Fibroblast of skin of scalp (primary cell): ENCODE measurements around the gene C16orf87. TPM values are rescaled to one million over a fixed set of nuclear protein-coding genes. Genes with fewer than 3 reads are reported as not detected.
A peak's percentile ranks its signal among the peaks of the same experiment; 100 is the strongest.
"Not testable (repeated sequence)": the region's sequence is repeated elsewhere in the genome, so short reads cannot be mapped to it uniquely, and the experiment has no call there.

Source experiments
- DNase-seq: peaks from one replicate; pipeline ENCODE4 v3.0.0-alpha.2; 2013
- polyA plus RNA-seq, 2 experiments: library from polyadenylated mRNA; unstranded; fragments of 120-200 nt; gene quantifications; one replicate each; pipeline ENCODE4 v1.2.1, GENCODE V29; 2013; ENCODE audit not compliant: insufficient read length in 2 of 2

The C16orf87 gene
- polyA plus RNA-seq (2013, experiment 1 of 2; ENCODE audit: insufficient read length) = 12.2 TPM
- 14.6 TPM for polyA plus RNA-seq (2013, experiment 2 of 2; ENCODE audit: insufficient read length)

GRCh38 chr16:46830902-46831647, at the start of gene C16orf87:
Gene C16orf87 (minus strand): TSS chr16:46831180. CDS start chr16:46831149, 31 bp downstream.
- DNase-seq = peak; percentile 94

- no peak for DNase-seq
Measured at GRCh38 chr16:46875243-46875642, 44.3 kb upstream of the C16orf87 start.

GRCh38 chr16:46873201-46873600, 42.2 kb upstream of the C16orf87 start:
- no peak for DNase-seq

- DNase-seq = no peak
Measured at GRCh38 chr16:46871597-46871996, 40.6 kb upstream of the C16orf87 start.

GRCh38 chr16:46868891-46869290, 37.9 kb upstream of the C16orf87 start:
- not testable (repeated sequence) for DNase-seq

- not testable (repeated sequence) for DNase-seq
Measured at GRCh38 chr16:46867486-46867885, 36.5 kb upstream of the C16orf87 start.

- DNase-seq = no peak
Measured at GRCh38 chr16:46866286-46866685, 35.3 kb upstream of the C16orf87 start.

- no peak for DNase-seq
Measured at GRCh38 chr16:46862555-46863447, 31.8 kb upstream of the C16orf87 start.

GRCh38 chr16:46859719-46860152, 28.8 kb upstream of the C16orf87 start:
- peak; percentile 64 for DNase-seq

- DNase-seq = no peak
Measured at GRCh38 chr16:46858151-46858550, 27.2 kb upstream of the C16orf87 start.

- DNase-seq = peak; percentile 45
Measured at GRCh38 chr16:46857368-46857945, 26.5 kb upstream of the C16orf87 start.

GRCh38 chr16:46855389-46855788, 24.4 kb upstream of the C16orf87 start:
- no peak for DNase-seq

- DNase-seq = no peak
Measured at GRCh38 chr16:46854846-46855245, 23.9 kb upstream of the C16orf87 start.

GRCh38 chr16:46853713-46854443, 22.9 kb upstream of the C16orf87 start:
- peak; percentile 66 for DNase-seq

- DNase-seq = no peak
Measured at GRCh38 chr16:46852130-46852529, 21.1 kb upstream of the C16orf87 start.

GRCh38 chr16:46850619-46851555, 19.9 kb upstream of the C16orf87 start:
- DNase-seq = no peak

GRCh38 chr16:46848768-46849764, 18.1 kb upstream of the C16orf87 start:
- no peak for DNase-seq

- no peak for DNase-seq
Measured at GRCh38 chr16:46845952-46846351, 15.0 kb upstream of the C16orf87 start.

GRCh38 chr16:46844771-46845170, 13.8 kb upstream of the C16orf87 start:
- peak; percentile 24 for DNase-seq
